ENCODE measurements around the gene THRAP3.
"Not testable (repeated sequence)": the region's sequence is repeated elsewhere in the genome, so short reads cannot be mapped to it uniquely, and the experiment has no call there.

Gene THRAP3

DNA sequence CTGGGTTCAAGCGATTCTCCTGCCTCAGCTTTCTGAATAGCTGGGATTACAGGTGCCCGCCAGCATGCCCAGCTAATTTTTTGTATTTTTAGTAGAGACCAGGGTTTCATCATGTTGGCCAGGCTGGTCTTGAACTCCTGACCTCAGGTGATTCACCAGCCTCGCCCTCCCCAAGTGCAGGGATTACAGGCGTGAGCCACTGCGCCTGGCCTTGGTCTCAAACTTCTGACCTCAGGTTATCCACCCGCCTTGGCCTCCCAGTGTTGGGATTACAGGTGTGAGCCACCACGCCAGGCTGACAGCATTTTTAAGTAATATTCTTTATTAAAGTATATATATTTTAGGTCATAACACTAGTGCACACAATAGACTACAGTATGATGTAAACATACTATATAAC is 2.3 kb upstream of the THRAP3 start:
- peak overlapping the region in 1 of 2 donors; percentile 99 for H3K27ac Mint-ChIP-seq

DNA sequence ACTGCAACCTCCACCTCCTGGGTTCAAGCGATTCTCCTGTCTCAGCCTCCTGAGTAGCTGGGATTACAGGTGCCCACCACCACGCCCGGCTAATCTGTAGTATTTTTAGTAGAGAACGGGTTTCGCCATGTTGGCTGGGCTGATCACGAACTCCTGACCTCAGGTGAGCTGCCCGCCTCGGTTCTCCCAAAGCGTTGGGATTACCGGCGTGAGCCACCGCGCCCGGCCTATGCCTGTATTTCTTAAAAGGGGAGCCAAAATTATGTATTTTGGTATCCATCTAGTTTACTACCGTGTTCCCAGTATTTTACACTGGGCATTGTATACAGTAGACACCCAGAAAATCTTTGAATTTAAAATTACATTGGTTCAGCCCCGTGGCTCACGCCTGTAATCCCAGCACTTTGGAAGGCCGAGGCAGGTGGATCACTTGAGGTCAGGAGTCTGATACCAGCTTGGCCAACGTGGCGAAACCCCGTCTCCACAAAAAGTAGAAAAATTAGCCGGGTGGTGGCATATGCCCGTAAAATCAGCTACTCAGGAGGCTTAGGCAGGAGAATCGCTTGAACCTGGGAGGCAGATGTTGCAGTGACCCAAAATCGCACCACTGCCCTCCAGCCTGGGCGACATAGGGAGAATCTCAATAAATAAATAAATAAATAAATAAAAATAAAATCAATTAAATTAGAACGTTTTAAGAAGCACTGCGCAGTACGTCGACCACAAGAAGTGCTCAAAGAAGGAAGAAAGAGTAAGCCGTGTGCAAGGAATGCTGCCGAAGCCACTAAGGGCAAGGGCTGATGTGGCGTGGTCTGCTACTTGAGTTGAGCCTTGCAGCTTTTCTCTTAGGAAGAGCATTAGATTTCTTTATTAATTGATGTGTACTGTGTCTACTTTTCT is 1.5 kb upstream of the THRAP3 start:
- no peak for DNase-seq
- H3K36me3 Mint-ChIP-seq (ENCODE audit: insufficient read depth) = peaks cover 35% of the 10 kb centered on the region
- no peak for ATAC-seq (replicated peaks)
- H3K27me3 Mint-ChIP-seq = no peaks in the 10 kb centered on the region
- no peaks in the 10 kb centered on the region for H3K9me3 Mint-ChIP-seq
- H3K4me3 Mint-ChIP-seq = peak overlapping the region; percentile 96 to 98
- peak overlapping the region; percentile 99 for H3K27ac Mint-ChIP-seq
- peaks cover 24 to 31% of the 10 kb centered on the region in 2 donors for H3K4me1 Mint-ChIP-seq (ENCODE audit: low read depth in 2 of 2)

More for the DNA sequence above, 2.3 kb upstream of the THRAP3 start:
- H3K27me3 Mint-ChIP-seq; H3K9me3 Mint-ChIP-seq; ATAC-seq (replicated peaks); DNase-seq; H3K4me3 Mint-ChIP-seq: not testable (repeated sequence)
- H3K36me3 Mint-ChIP-seq (ENCODE audit: insufficient read depth) = peaks cover 29% of the 10 kb centered on the region
- peaks cover 20 to 25% of the 10 kb centered on the region in 2 donors for H3K4me1 Mint-ChIP-seq (ENCODE audit: low read depth in 2 of 2)

DNA sequence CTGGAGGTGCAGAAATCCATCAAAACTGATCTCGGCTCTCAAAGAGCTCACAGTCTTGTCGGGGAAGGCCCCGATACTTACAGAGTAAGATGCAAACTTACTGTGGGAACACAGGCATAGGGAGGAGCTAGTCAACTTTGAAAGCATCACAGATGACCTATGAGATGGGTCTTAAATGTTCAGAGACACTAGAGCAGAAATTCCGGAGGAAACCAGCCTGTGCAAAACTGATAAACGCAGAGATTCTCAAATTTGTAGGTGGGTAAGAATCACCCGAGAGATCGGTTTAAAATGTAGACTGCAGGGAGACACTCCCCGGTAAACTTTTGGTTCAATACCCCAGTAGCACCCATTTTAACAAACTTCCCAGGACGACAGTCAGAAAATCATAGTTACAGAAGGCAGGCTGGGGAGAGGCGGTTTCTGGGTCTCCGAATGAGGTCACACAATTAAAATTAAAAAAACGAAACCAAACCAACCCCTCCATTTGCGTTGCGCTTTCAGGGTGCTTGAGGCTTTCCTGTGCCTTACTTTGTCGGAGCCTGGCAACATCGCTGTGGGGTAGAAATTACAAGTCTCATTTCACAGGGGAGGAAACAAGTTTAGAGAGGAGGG is 755 bp upstream of the THRAP3 start:
- Mint-ChIP-seq H3K36me3 (ENCODE audit: insufficient read depth) (peaks cover 43% of the 10 kb centered on the region), H3K9me3 (no peaks in the 10 kb centered on the region), H3K4me3 (peak overlapping the region; percentile 96 to 98), H3K27me3 (no peaks in the 10 kb centered on the region), H3K27ac (peak overlapping the region; percentile 99), H3K4me1 (ENCODE audit: low read depth in 2 of 2) (peaks cover 24 to 31% of the 10 kb centered on the region in 2 donors)
- ATAC-seq (replicated peaks) (peak; percentile 45), DNase-seq (no peak)

DNA sequence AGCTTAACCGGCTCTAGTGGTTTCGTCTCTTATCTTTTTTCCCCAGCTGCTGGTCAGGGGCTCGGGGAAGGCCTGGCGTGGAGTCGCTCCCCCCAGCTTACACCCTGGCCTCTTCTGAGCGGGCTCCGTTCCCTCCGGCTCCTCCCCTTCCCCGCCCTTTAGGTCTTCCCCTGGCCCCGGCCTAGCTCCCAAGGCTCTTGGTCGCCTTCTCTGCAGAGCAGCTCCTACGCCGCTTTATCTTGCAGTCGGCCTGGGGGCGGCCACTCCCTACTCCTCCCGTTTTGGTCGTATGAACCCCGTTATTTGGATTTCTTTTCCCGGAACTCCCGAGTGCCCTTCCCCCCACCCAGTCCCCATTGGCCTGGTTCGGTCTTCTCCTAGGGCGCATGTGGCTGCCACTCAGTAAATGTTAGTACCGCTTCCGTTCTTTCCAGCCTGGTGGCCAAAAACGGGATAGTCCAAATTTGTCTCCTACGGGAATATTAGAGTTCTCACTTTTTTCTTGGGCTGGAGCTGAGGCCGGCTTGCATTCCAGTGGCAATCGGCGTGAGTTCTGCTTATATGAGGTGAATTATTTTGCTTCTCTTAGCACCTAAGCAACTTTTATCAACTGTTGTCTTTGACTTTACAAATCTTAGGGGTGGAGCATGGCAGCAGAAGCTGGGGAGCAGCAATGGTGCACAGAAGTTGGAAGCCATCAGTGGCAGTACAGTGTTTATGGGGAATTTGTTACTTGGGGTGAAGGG is 467 bp downstream of the THRAP3 start:
- Mint-ChIP-seq H3K36me3 (ENCODE audit: insufficient read depth) (peaks cover 53% of the 10 kb centered on the region), H3K27me3 (no peaks in the 10 kb centered on the region), H3K27ac (peak overlapping the region; percentile 99), H3K9me3 (no peaks in the 10 kb centered on the region), H3K4me3 (peak overlapping the region; percentile 96 to 98), H3K4me1 (ENCODE audit: low read depth in 2 of 2) (peaks cover 24 to 31% of the 10 kb centered on the region in 2 donors)
- DNase-seq (no peak), ATAC-seq (replicated peaks) (peak; percentile 47)

DNA sequence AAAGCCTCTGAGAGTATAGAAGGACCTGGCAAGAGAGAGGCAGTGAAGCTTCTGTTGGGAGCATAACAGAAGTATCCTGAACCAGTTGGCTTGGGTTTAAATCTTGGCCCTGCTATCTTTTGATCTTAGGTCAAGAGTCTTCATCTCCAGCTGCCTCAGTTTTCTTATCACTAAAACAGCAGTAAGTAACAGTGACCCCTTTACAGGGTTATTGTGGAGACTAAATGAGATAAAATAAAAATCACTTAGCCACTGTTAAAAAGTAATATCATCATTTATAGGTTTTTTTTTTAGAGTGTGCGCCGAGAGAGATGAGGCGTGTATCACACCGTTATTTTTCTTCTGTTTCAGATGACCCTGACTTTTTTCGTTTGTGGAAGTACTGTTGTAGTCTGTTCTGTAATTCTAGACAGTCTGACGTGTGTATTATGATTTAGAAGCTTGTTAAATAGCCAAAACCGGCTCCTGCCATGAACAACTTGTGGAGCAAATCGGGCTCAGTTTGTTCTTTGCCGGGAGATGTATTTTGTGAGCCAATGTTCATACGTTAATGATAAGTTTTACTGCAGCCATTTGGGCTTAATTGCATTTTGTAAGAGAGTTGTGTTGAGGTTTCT is 1.1 kb downstream of the THRAP3 start:
- ATAC-seq (replicated peaks) (no peak), DNase-seq (no peak)
- Mint-ChIP-seq H3K36me3 (ENCODE audit: insufficient read depth) (peaks cover 60% of the 10 kb centered on the region), H3K4me1 (ENCODE audit: low read depth in 2 of 2) (peaks cover 24 to 32% of the 10 kb centered on the region in 2 donors), H3K9me3 (no peaks in the 10 kb centered on the region), H3K27ac (peak overlapping the region; percentile 99), H3K27me3 (no peaks in the 10 kb centered on the region), H3K4me3 (peak overlapping the region; percentile 96 to 98)

DNA sequence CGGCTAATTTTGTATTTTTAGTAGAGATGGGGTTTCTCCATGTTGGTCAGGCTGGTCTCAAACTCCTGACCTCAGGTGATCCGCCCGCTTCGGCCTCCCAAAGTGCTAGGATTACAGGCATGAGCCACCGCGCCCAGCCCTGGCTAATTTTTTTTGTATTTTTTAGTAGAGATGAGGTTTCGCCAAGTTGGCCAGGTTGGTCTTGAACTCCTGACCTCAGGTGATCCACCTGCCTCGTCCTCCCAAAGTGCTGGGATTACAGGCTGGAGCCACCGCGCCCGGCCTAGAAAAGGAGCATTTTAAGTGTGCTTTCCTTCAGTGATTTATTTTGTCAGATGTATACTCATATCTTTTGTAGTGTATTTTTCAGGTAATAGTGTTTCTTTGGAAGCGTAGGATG is 6.0 kb downstream of the THRAP3 start:
- ATAC-seq (replicated peaks); DNase-seq; H3K27me3 Mint-ChIP-seq; H3K4me3 Mint-ChIP-seq; H3K9me3 Mint-ChIP-seq: not testable (repeated sequence)
- peak overlapping the region in 1 of 2 donors; percentile 68 for H3K27ac Mint-ChIP-seq
- peaks cover 29 to 58% of the 10 kb centered on the region in 2 donors for H3K4me1 Mint-ChIP-seq (ENCODE audit: low read depth in 2 of 2)
- H3K36me3 Mint-ChIP-seq (ENCODE audit: insufficient read depth) = peaks cover 92% of the 10 kb centered on the region

DNA sequence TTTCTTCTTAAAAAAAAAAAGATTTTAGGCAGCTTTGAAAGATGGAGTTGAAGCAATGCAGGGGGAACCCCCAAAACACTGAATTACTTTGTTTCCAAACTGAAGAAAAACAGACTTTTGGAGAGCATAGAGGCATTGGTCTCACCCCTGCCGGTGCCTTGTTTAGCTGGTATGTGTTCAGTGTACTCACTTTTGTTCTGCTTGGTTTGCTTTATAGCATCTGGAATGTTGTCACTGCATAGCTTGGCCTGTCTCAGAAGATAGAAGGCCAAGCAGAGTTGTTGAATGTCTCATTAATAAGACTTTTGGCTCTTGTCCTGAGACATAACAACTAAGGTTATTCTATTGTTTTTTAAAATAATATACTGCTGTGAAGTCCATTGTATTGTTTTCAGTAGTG is 6.9 kb downstream of the THRAP3 start:
- ATAC-seq (replicated peaks) = no peak
- peak overlapping the region; percentile 55 to 68 for H3K27ac Mint-ChIP-seq
- H3K27me3 Mint-ChIP-seq = no peaks in the 10 kb centered on the region
- no peak for DNase-seq
- H3K9me3 Mint-ChIP-seq = no peaks in the 10 kb centered on the region
- H3K4me3 Mint-ChIP-seq = no peak overlapping the region
- peaks cover 26 to 59% of the 10 kb centered on the region in 2 donors for H3K4me1 Mint-ChIP-seq (ENCODE audit: low read depth in 2 of 2)
- peaks cover 91% of the 10 kb centered on the region for H3K36me3 Mint-ChIP-seq (ENCODE audit: insufficient read depth)

DNA sequence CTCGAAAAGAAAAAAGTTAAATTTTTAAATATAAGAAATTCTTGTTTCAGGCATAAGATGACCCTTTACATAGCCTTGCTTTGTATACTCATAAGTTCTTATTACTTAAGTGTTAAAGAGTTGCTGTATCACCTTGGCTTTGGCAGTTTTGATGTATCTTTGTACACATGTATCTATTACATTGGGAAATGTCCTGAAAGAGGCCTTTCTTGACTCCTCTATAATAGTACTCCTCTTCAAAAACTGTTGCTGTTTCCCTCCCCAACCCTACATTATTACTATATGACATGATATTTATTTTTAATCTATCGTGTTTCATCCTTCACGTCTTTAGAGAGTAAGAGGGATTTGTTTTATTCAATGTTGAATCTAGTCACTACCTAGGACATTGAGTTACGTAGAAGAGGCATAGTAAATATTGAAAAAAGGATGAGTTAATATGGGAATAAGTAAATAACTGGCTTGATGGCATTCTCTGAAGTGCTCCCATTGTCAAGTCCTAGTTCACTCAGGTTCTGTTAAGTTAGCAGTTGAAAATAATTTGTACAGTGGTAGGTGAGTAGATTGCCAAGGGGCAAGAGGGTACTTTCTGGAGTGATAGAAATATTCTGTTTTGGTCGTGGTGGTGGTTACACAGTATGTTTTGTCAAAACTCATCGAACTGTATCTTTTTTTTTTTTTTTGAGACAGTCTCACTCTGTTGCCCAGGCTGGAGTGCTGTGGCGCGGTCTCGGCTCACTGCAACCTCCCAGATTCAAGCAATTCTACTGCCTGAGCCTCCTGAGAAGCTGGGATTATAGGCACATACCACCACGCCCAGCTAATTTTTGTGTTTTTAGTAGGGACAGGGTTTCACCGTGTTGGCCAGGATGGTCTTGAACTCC is 8.2 kb downstream of the THRAP3 start:
- Mint-ChIP-seq H3K27me3 (no peaks in the 10 kb centered on the region), H3K4me1 (ENCODE audit: low read depth in 2 of 2) (peaks cover 24 to 58% of the 10 kb centered on the region in 2 donors), H3K27ac (peak overlapping the region; percentile 49 to 50), H3K4me3 (peak overlapping the region in 1 of 2 donors; percentile 9), H3K36me3 (ENCODE audit: insufficient read depth) (peaks cover 94% of the 10 kb centered on the region), H3K9me3 (no peaks in the 10 kb centered on the region)
- ATAC-seq (replicated peaks) (peak; percentile 22), DNase-seq (no peak)

DNA sequence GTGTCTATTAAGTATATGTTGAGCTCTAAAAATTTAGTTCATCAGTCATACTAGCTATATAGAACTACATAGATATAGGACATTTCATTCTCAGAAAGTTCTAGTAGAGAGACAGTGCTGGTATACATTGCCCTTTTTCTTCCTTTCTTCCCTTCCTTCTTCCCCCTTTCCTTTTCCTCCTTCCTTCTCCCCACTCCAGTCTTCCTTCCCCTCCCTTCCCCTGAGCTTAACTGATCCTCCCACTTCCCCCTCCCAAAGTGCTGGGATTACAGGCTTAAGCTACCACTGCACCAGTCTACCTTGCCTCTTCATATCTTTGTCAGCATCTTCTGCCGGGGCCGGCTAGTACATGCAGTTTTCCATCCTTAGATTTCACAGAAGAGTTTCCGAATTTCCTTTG is 12.1 kb downstream of the THRAP3 start:
- Mint-ChIP-seq H3K4me3 (peak overlapping the region in 1 of 2 donors; percentile 65), H3K27ac (peak overlapping the region; percentile 70 to 82), H3K36me3 (ENCODE audit: insufficient read depth) (peaks cover 92% of the 10 kb centered on the region), H3K9me3 (no peaks in the 10 kb centered on the region), H3K4me1 (ENCODE audit: low read depth in 2 of 2) (peaks cover 35 to 68% of the 10 kb centered on the region in 2 donors), H3K27me3 (no peaks in the 10 kb centered on the region)
- DNase-seq (no peak), ATAC-seq (replicated peaks) (no peak)

DNA sequence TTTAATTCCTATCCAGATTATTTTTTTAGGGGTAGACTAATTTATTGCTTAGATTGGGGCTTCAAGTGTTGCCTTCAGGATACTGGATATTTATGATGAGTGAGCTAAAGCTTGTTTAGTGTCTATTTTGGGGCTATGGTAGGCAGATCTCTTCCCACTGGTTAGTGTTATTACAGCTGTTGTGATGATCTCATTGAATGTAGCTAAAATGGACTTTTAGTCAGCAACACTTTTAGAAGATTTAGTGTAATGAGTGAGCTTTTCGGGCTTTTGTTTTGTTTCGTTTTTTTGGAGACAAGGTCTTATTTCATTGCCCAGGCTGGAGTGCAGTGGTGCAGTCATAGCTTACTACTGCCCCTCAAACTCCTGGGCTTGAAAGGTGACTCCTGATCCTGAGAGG is 14.2 kb downstream of the THRAP3 start:
- H3K36me3 Mint-ChIP-seq (ENCODE audit: insufficient read depth) = peaks cover 92% of the 10 kb centered on the region
- H3K4me3 Mint-ChIP-seq = no peak overlapping the region
- H3K27me3 Mint-ChIP-seq = no peaks in the 10 kb centered on the region
- no peaks in the 10 kb centered on the region for H3K9me3 Mint-ChIP-seq
- ATAC-seq (replicated peaks) = no peak
- peaks cover 28 to 63% of the 10 kb centered on the region in 2 donors for H3K4me1 Mint-ChIP-seq (ENCODE audit: low read depth in 2 of 2)
- no peak for DNase-seq
- peak overlapping the region in 1 of 2 donors; percentile 81 for H3K27ac Mint-ChIP-seq

DNA sequence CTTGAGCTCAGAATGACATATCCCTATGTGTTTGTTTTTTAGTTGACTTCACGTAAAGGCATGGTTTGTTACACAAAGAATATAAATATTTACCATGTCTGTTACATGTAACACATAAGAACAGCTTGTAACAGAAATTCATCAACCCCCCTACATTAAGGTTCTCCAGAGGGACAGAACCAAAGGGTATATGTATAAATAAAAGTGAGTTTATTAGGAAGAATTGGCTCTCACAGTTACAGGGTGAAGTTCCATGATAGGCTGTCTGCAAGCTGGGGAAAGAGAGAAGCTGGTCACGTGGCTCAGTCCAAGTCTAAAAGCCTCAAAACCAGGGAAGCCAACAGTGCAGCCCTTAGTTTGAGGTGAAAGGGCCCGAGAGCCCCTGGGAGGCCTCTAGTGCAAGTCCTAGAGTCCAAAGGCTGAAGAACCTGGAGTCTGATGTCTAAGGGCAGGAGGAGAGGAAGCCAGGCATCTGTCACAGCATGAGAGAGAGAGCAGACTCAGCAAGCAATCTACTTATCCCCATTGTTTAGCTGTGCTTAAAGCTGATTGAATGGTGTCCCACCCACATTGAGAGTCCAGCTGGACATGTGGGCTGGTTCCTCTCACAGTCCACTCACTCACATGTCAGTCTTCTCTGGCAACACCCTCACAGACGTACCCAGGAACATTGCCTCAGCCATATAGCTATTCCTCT is 15.8 kb downstream of the THRAP3 start:
- Mint-ChIP-seq H3K27ac (peak overlapping the region; percentile 58 to 74), H3K36me3 (ENCODE audit: insufficient read depth) (peaks cover 80% of the 10 kb centered on the region)

DNA sequence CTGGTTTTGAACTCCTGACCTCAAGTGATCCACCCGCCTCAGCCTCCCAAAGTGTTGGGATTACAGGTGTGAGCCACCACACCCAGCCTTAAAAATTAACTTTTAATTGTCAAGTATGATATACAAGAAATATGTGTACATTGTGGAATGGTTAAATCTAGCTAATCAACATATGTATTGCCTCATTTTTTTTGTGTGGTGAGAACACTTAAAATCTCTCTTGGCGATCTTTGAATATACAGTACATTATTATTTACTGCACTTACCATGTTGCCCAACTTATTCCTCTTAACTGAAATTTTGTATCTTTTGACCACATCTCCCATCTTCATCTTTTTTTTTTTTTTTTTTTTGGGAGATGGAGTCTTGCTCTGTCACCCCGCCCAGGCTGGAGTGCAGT is 23.3 kb downstream of the THRAP3 start:
- DNase-seq = no peak
- H3K9me3 Mint-ChIP-seq = no peaks in the 10 kb centered on the region
- H3K27me3 Mint-ChIP-seq = no peaks in the 10 kb centered on the region
- no peak for ATAC-seq (replicated peaks)
- peak overlapping the region; percentile 49 to 54 for H3K27ac Mint-ChIP-seq
- H3K36me3 Mint-ChIP-seq (ENCODE audit: insufficient read depth) = peaks cover 46% of the 10 kb centered on the region
- H3K4me3 Mint-ChIP-seq = peak overlapping the region; percentile 12 to 31
- peaks cover 40 to 56% of the 10 kb centered on the region in 2 donors for H3K4me1 Mint-ChIP-seq (ENCODE audit: low read depth in 2 of 2)

More for the DNA sequence above, 15.8 kb downstream of the THRAP3 start:
- DNase-seq (no peak), ATAC-seq (replicated peaks) (no peak)
- Mint-ChIP-seq H3K27me3 (no peaks in the 10 kb centered on the region), H3K9me3 (no peaks in the 10 kb centered on the region), H3K4me1 (ENCODE audit: low read depth in 2 of 2) (peaks cover 33 to 60% of the 10 kb centered on the region in 2 donors), H3K4me3 (no peak overlapping the region)

Data from effector memory CD8-positive, alpha-beta T cell (primary cell).